Esophagus squamous epithelium (tissue), 5 donors: ENCODE data around the gene ITGB8. TPM values are rescaled to one million over a fixed set of nuclear protein-coding genes. Genes with fewer than 3 reads are reported as not detected.

Source experiments
- DNase-seq: peaks from one replicate; lab custom pipeline; 2025; lab: John Stamatoyannopoulos, UW
- H3K27ac ChIP-seq, 4 donors: fragments of 200-600 bp; sonication (generic); one replicate each; pipeline ENCODE4 v1.5.1; 2016 to 2019; ENCODE audit warnings: mild to moderate bottlenecking in 1 of 4
- H3K27me3 ChIP-seq, 4 donors: fragments of 200-600 bp; sonication (generic); 1 replicate in 3 of 4; 2 replicates in 1 of 4; pipeline versions ENCODE4 v1.5.1 to v1.6.0; 2017 to 2021; ENCODE audit warnings: antibody characterized with exemption in 1 of 4
- H3K36me3 ChIP-seq, 3 donors: fragments of 200-600 bp; sonication (generic); one replicate each; pipeline ENCODE4 v1.5.1; 2016 to 2019
- H3K4me1 ChIP-seq, 3 donors: fragments of 200-600 bp; sonication (generic); one replicate each; pipeline ENCODE4 v1.5.1; 2017 to 2019
- H3K4me3 ChIP-seq, 4 donors: fragments of 200-600 bp; sonication (generic); 1 replicate in 3 of 4; 2 replicates in 1 of 4; pipeline ENCODE4 v1.5.1; 2016 to 2019; ENCODE audit warnings: mild to moderate bottlenecking in 2 of 4, moderate library complexity in 1 of 4
- H3K9me3 ChIP-seq, 3 donors: fragments of 200-600 bp; sonication (generic); one replicate each; pipeline ENCODE4 v1.5.1; 2016 to 2019
- CTCF ChIP-seq, 6 experiments: fragments of 450-650 bp in 4 of 6; fragments of 200-600 bp in 2 of 6; sonication (generic) in 2 of 6; IDR thresholded peaks; one replicate each; pipeline ENCODE4 v1.5.1; 2016 to 2019; ENCODE audit warnings: antibody characterized with exemption in 6 of 6, mild to moderate bottlenecking in 4 of 6, moderate library complexity in 4 of 6
- POLR2A ChIP-seq, 4 donors: fragments of 450-650 bp; IDR thresholded peaks; one replicate each; pipeline ENCODE4 v1.6.1; 2017; ENCODE audit warnings: antibody characterized with exemption in 4 of 4, mild to moderate bottlenecking in 4 of 4, moderate library complexity in 3 of 4
- WGBS, 2 donors: methylation state at CpG; one replicate each; pipeline ENCODE4 v1.1.5; 2018; 5-methylcytosine and 5-hydroxymethylcytosine counted together
- intact Hi-C: fragments of 100-400 bp; cut with DNase I; formaldehyde crosslinking; loops from one replicate; pipeline ENCODE4 v1.15.0; 2022
- small RNA-seq, 4 donors: library from RNA; depleted of rRNA; stranded (forward); fragments of <200 nt; gene quantifications; one replicate each; pipeline ENCODE3, GENCODE V24; 2016
- total RNA-seq, 4 donors: library from RNA; depleted of rRNA; stranded (reverse); fragments of >200 nt; gene quantifications; one replicate each; pipeline ENCODE4 v1.1.0, GENCODE V29; 2016
- donor health status: DM: yes; HTN: yes; CAD: no.

The ITGB8 gene
- total RNA-seq, 4 donors from 2014 or later: 23.5 to 30.6 (median 27.4) TPM

GRCh38 chr7:20459419-20459818, 128.7 kb downstream of the ITGB8 start:
- no peak overlapping the region for H3K27ac ChIP-seq
- TF ChIP-seq POLR2A (IDR thresholded peaks at IDR 0.05) (no peak), CTCF (IDR thresholded peaks at IDR 0.05) (no peak)
- no peaks in the 10 kb centered on the region for H3K9me3 ChIP-seq
- H3K27me3 ChIP-seq: no peaks in the 10 kb centered on the region
- no peak overlapping the region for H3K4me3 ChIP-seq
- H3K4me1 ChIP-seq: no peaks in the 10 kb centered on the region
- intact Hi-C loops: no loop called here
- H3K36me3 ChIP-seq: no peaks in the 10 kb centered on the region
- no peak for DNase-seq
- 90 to 93% methylated on average over 4 of the region's 4 CpGs for WGBS, 2 donors

- WGBS, 2 donors: 81 to 85% methylated on average over 1 of the region's 1 CpG
- TF ChIP-seq CTCF (IDR thresholded peaks at IDR 0.05): no peak
- no peak for TF ChIP-seq POLR2A (IDR thresholded peaks at IDR 0.05)
These were observed 134.2 kb downstream of the ITGB8 start for GRCh38 chr7:20464891-20465290.

More at GRCh38 chr7:20464891-20465290, 134.2 kb downstream of the ITGB8 start:
- Histone ChIP-seq H3K27me3 (no peaks in the 10 kb centered on the region), H3K36me3 (no peaks in the 10 kb centered on the region), H3K4me3 (no peak overlapping the region), H3K4me1 (no peaks in the 10 kb centered on the region), H3K27ac (no peak overlapping the region), H3K9me3 (no peaks in the 10 kb centered on the region)
- intact Hi-C loops: no loop called here
- no peak for DNase-seq

Small RNA genes within 50 kb of the gene (small RNA-seq; reads per million reads assigned to genes)
- gene RF00275: 0 reads per million in 4 donors

Other genes starting within 250 kb of the ITGB8 start
- gene MACC1, start 113.5 kb upstream of the ITGB8 start, total RNA-seq: 10 to 100 TPM; 17.4 to 32.8 (median 23.2) TPM